GM11168 (cell line): ENCODE data around the gene H19.

Experiments
- in situ Hi-C: fragments of 300-500 bp; cut with MboI; formaldehyde crosslinking; loops from one replicate; pipeline ENCODE4 v1.12.0; 2022; ENCODE audit warnings: low sequenced_read_pairs; ENCODE audit not compliant: unreplicated experiment

The H19 gene

GRCh38 chr11:1987024-1987423 lies 10.6 kb downstream of the H19 start:
- in situ Hi-C loops, result no loop called here

GRCh38 chr11:1983601-1983961 lies 14.1 kb downstream of the H19 start:
- in situ Hi-C loops, result no loop called here

DNA sequence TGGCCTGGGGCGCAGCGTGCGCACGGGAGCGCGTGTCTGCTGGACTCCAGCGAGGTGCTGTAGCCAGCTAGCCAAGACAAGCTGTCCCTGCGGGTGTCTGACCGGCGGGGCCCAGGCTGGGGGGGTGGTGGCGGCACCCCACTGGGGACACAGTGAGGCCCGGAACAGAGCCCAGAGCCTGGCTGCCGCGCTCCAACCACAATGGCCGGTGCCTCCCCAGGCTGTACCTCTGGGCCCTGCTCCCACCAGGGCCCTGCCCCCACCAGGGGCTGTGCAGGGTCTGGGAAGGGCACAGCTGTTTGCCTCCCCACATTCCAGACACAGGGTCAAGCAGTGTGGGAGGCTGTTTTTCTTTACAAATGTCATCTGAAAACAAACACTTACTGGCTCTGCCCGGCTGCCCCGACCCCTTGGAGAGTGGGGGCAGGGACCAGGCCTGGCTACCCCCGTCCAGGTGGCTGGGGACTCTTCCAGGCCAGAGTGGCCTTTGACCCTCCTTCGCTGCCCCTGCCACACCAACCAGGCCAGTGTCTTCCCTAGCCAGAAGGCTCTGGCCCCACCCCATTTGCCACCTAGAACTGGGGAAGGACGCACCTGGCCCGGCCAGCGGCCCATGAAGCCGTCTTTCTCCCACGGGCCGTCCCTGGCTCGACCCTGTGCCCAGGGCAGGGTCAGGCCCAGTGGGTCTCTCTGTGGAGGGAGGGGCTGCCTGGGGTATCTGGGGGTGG lies 14.6 kb downstream of the H19 start:
- in situ Hi-C loops, result no loop called here

DNA sequence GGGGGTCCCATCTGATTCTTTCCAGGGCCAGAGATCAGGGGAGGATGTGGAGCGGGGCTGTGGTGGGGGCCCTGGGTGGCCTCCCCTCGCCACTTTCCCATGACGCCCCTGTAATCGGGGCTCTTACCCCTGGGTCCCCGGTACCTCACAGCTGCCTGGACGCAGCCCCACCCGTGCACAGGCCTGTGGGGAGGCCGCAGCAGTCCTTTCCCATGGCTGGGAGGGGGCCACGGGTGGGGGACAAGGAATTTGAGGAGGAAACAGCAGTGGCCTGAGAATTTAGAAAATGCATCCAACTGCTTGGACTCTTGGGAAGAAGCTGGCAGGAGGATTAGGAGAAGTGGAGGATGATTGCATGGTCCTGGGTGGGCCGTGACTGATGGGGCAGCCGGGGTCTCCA lies 18.0 kb downstream of the H19 start:
- in situ Hi-C loops, result no loop called here

- in situ Hi-C loops, result no loop called here
These were observed 18.7 kb downstream of the H19 start for GRCh38 chr11:1978720-1979473.

GRCh38 chr11:1975185-1975584 lies 22.5 kb downstream of the H19 start:
- in situ Hi-C loops, result no loop called here

DNA sequence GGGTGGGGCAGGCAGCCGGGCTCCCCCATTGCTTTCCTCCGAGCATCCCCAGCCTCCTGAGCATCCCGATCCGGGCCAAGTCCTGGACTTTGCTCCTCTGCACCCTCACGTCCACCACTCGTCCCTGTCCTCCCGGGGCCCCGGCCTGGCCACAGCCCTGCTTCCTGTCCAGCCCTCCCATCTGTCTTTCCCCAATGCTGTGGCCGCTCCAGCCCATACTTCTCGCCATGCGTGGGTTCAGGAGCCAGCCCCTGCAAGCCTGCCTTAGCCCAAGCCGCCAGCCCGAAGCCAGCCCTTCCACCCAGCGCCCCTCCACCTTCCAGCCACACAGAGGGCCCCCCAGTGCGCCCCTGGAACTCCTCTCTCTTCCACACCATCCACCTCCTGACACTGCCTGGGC lies 26.7 kb downstream of the H19 start:
- in situ Hi-C loops, result no loop called here

- in situ Hi-C loops, result no loop called here
These were observed 27.9 kb downstream of the H19 start for GRCh38 chr11:1969776-1970175.

DNA sequence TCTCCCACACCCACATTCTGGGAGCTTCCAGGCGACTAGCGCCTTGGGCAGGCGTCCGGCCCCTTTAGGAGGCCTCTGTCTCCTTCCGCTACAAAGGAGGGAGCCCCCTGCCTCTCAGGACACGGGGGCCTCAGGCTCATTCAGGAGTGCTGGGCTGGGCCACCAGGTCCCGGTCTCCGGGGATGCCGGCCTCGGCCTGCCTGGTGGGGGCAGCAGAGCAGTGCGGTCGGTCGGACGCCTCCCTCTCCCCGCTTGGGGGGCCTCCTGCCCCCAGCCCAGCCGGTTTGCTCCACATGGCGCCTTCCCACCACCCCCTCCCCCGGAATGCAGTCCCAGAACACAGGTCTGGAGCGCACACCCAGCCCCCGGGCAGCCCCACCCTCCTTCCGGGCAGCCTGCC lies 28.6 kb downstream of the H19 start:
- in situ Hi-C loops, result no loop called here

DNA sequence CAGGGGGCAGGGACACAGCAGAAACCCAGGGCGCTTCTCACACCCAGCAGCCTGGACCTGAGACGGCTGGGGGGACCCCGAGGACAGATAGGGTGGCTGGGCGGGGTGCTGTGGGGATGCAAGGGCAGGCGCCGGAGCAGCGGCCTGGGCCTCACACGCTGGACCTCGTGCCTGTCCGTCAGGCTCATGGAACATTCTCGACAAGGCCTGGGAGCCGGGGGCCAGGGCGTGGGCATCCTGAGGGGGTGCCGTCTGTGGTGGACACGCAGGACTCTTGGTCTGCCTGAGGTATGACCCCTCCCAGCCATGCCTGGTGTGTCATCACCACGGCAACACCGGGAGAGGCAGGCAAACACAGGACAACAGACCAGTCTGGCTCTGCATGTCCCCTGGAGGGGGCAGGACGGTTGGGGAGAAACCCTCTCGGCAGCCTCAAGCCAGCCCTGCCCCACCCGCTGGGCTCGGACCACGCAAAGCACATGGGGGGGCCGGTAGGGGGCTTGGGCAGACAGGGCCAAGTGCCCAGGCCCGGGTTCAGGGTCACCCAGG lies 29.1 kb downstream of the H19 start:
- in situ Hi-C loops, result no loop called here

- in situ Hi-C loops, result no loop called here
These were observed 29.9 kb downstream of the H19 start for GRCh38 chr11:1967641-1968225.

- in situ Hi-C loops, result no loop called here
These were observed 31.1 kb downstream of the H19 start for GRCh38 chr11:1966531-1966930.

DNA sequence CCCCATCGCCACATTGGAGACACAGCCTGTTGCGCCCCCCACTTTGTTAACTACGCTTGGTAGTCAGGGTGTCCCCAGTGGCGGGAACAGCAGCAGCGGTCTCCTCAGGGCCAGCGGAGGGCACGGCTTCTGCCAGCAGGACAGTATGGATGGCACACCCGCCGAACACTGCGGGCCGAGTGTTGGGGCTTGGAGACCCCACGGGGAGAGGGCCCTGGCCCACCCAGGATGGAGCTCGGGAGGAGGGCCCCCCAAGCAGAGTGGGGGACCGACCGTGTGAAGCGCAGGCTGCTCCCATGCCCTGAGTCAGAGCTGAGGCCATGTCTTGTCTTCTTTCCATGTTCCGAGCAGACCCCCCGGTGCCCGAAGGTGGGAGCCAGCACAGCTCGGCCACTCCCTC lies 32.7 kb downstream of the H19 start:
- in situ Hi-C loops, result no loop called here

- in situ Hi-C loops, result no loop called here
These were observed 33.3 kb downstream of the H19 start for GRCh38 chr11:1964348-1964747.

- in situ Hi-C loops, result no loop called here
These were observed 33.8 kb downstream of the H19 start for GRCh38 chr11:1963864-1964263.

- in situ Hi-C loops, result no loop called here
These were observed 37.9 kb downstream of the H19 start for GRCh38 chr11:1959786-1960185.

DNA sequence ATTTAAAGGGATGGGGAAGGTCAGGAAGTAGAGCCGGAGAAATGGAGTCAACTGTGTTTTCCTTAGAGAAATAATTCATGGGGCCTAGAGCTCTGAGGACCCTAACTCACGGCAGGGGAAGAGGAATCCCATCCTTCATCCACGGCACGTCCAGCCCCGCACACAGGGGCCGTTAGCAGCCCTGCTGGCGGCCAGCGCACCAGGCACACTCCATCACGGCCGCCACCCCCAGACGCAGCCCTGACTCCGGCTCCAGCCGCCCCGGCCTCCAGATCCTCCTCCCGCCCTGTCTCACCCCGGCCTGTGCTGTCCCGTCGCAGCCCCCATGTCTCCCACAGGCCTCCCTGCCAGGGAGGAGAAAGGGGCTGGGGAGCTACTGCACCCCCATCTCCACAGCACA lies 39.3 kb downstream of the H19 start:
- in situ Hi-C loops, result no loop called here

DNA sequence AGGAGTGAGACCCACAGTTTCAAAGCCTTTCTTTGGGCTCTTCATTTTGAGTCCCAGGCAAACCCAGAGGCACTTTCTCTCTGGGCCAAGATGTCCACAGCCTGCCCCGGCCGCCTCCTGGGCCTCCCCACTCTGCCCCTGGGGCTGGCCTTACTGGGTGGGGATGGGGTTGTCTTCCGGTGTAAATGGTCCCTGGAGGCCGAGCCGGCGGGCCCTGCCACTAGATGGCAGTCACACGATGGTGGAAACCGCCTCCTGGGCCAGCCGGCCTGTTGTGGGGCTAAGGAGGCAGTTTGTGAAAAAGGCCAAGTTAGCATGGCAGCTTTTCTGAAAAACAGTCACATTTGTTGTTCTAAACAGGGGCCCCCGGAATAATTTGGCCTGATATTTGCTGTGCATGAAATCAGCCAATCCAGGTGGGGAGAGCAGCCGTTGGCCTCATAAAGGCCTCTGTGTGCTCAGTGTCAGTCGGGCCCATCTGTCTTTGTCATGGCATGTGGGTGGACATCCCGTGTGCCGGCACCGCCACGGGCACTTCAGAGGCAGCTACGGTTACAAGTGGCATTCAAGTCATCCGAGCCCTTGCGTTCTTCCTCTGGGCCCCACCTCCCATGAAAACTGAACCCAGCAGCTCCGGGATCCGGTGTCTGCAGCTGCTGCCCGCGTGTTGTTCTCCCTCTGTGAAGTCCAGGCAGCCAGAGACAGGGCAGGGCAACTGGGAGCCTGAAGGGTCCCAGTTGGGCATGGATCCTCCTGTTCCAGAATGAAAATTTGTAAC lies 44.0 kb downstream of the H19 start:
- in situ Hi-C loops, result no loop called here

DNA sequence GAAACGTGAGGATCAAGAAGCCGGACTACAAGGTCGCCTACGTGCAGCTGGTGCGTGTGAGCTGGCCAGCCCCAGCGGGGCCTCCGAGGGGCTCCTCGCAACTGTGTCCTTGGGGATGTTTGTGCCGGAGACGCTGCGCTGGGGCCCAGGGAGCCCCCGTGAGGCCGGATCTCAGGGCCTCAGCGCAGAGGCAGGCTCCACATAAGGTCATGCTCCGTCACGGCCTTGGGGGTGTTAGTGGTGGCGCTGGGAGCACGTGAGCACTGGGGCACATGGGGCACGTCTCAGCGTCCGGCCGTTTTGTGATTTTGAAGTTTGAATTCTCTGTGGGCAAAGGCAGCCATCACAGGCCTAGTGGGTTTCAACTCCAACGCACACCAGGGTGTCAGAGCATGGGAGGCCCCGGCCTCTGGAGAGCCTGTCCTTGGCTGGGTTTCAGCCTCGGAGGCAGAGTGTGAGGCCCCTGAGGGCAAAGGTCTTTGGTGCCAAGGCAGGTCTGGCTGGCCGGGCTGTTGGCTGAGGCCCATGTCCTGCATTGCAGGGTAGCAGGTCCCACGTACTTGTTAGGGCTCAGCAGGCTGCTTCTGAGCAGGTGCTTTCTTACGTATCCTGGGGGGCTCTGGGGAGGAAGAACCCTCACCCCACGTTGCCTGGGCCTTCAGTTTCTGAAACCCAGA lies 44.7 kb downstream of the H19 start:
- in situ Hi-C loops, result no loop called here

- in situ Hi-C loops, result no loop called here
These were observed 47.7 kb downstream of the H19 start for GRCh38 chr11:1949922-1950321.
